ENCODE results near the gene ASMTL. TPM values are rescaled to one million over a fixed set of nuclear protein-coding genes. Genes with fewer than 3 reads are reported as not detected.
A peak's percentile ranks its signal among the peaks of the same experiment; 100 is the strongest.

Gene ASMTL
- total RNA-seq, 2 donors from 2014 or later, result 46.7 to 80.9 TPM

GRCh38 chrX:1453951-1454785, 1.5 kb upstream of the ASMTL start:
- Mint-ChIP-seq H3K4me1 (no peaks in the 10 kb centered on the region), H3K27ac (no peak overlapping the region), H3K4me3 (no peak overlapping the region), H3K36me3 (ENCODE audit: low read depth) (peaks cover 10% of the 10 kb centered on the region), H3K9me3 (peaks cover 10% of the 10 kb centered on the region), H3K27me3 (ENCODE audit: insufficient read depth) (peaks cover 4% of the 10 kb centered on the region)
- Histone ChIP-seq H3K9ac (ENCODE audit: extremely low read depth, low read length, poor library complexity, severe bottlenecking) (no peak overlapping the region), H3K27ac (ENCODE audit: low read depth, low read length) (no peak overlapping the region), H3K4me1 (ENCODE audit: control insufficient read depth, insufficient read depth, low read length) (no peaks in the 10 kb centered on the region), H3K27me3 (ENCODE audit: control insufficient read depth, insufficient read depth, low read length, poor library complexity, severe bottlenecking) (no peaks in the 10 kb centered on the region), H3K36me3 (ENCODE audit: control insufficient read depth, insufficient read depth, low read length) (peaks cover 7% of the 10 kb centered on the region), H3K4me3 (ENCODE audit: low read length) (no peak overlapping the region), H3K9me3 (ENCODE audit: control insufficient read depth, low read length) (peaks cover 17% of the 10 kb centered on the region)
- 15 to 36% methylated on average over 8 to 34 of the region's 45 CpGs for WGBS, 2 experiments (ENCODE audit: insufficient coverage in 1 of 2, insufficient read length in 1 of 2)
- DNase-seq, result peak; percentile 97
- peak; percentile 97 for TF ChIP-seq CTCF (conservative IDR thresholded peaks at IDR 0.05)

GRCh38 chrX:1453395-1453783, 680 bp upstream of the ASMTL start:
- WGBS, 2 experiments (ENCODE audit: insufficient coverage in 1 of 2, insufficient read length in 1 of 2), result 3% methylated on average over 33 of the region's 34 CpGs; no CpG with 5 or more reads in 1 of the 2 experiments
- Histone ChIP-seq H3K27me3 (ENCODE audit: control insufficient read depth, insufficient read depth, low read length, poor library complexity, severe bottlenecking) (no peaks in the 10 kb centered on the region), H3K9me3 (ENCODE audit: control insufficient read depth, low read length) (peaks cover 21% of the 10 kb centered on the region), H3K4me3 (ENCODE audit: low read length) (peak overlapping the region; percentile 56), H3K9ac (ENCODE audit: extremely low read depth, low read length, poor library complexity, severe bottlenecking) (peak overlapping the region; percentile 20), H3K4me1 (ENCODE audit: control insufficient read depth, insufficient read depth, low read length) (no peaks in the 10 kb centered on the region), H3K27ac (ENCODE audit: low read depth, low read length) (peak overlapping the region; percentile 70), H3K36me3 (ENCODE audit: control insufficient read depth, insufficient read depth, low read length) (peaks cover 15% of the 10 kb centered on the region)
- peaks cover 18% of the 10 kb centered on the region for H3K36me3 Mint-ChIP-seq (ENCODE audit: low read depth)
- peaks cover 18% of the 10 kb centered on the region for H3K9me3 Mint-ChIP-seq
- DNase-seq, result no peak
- no peaks in the 10 kb centered on the region for H3K4me1 Mint-ChIP-seq
- H3K27ac Mint-ChIP-seq, result peak overlapping the region; percentile 85
- peak overlapping the region; percentile 81 for H3K4me3 Mint-ChIP-seq
- no peak for TF ChIP-seq CTCF (conservative IDR thresholded peaks at IDR 0.05)
- peaks cover 4% of the 10 kb centered on the region for H3K27me3 Mint-ChIP-seq (ENCODE audit: insufficient read depth)

- Mint-ChIP-seq H3K27me3 (ENCODE audit: insufficient read depth) (peaks cover 4% of the 10 kb centered on the region), H3K4me3 (peak overlapping the region; percentile 81), H3K36me3 (ENCODE audit: low read depth) (peaks cover 33% of the 10 kb centered on the region), H3K9me3 (peaks cover 33% of the 10 kb centered on the region), H3K27ac (peak overlapping the region; percentile 89), H3K4me1 (no peaks in the 10 kb centered on the region)
- Histone ChIP-seq H3K4me3 (ENCODE audit: low read length) (peak overlapping the region; percentile 92), H3K9me3 (ENCODE audit: control insufficient read depth, low read length) (peaks cover 29% of the 10 kb centered on the region), H3K36me3 (ENCODE audit: control insufficient read depth, insufficient read depth, low read length) (peaks cover 24% of the 10 kb centered on the region), H3K27me3 (ENCODE audit: control insufficient read depth, insufficient read depth, low read length, poor library complexity, severe bottlenecking) (no peaks in the 10 kb centered on the region), H3K27ac (ENCODE audit: low read depth, low read length) (no peak overlapping the region), H3K9ac (ENCODE audit: extremely low read depth, low read length, poor library complexity, severe bottlenecking) (peak overlapping the region; percentile 87), H3K4me1 (ENCODE audit: control insufficient read depth, insufficient read depth, low read length) (no peaks in the 10 kb centered on the region)
- DNase-seq, result peak; percentile 46
- TF ChIP-seq CTCF (conservative IDR thresholded peaks at IDR 0.05), result no peak
- 18 to 30% methylated on average over 4 to 23 of the region's 23 CpGs for WGBS, 2 experiments (ENCODE audit: insufficient coverage in 1 of 2, insufficient read length in 1 of 2)
Observed at GRCh38 chrX:1451661-1452515, 821 bp downstream of the ASMTL start.
